Smooth muscle cell (in vitro differentiated cells): ENCODE results near the gene ERVMER34-1. TPM values are rescaled to one million over a fixed set of nuclear protein-coding genes. Genes with fewer than 3 reads are reported as not detected.

Experiments used
- DNase-seq: peaks from one replicate; lab custom pipeline; 2025; ENCODE audit not compliant: unreplicated experiment; lab: John Stamatoyannopoulos, UW
- H2AFZ ChIP-seq: fragments of 200-600 bp; sonication (generic); 2 replicates; pipeline ENCODE4 v1.6.0; 2016; ENCODE audit warnings: antibody characterized with exemption, low read depth, mild to moderate bottlenecking
- H3F3A ChIP-seq: fragments of 200-600 bp; sonication (generic); 2 replicates; pipeline ENCODE4 v1.6.0; 2017; ENCODE audit warnings: antibody characterized with exemption, low read depth
- H3K27ac ChIP-seq: fragments of 200-600 bp; sonication (generic); 2 replicates; pipeline ENCODE4 v1.5.1; 2016; ENCODE audit warnings: low read depth, mild to moderate bottlenecking
- H3K27me3 ChIP-seq: fragments of 200-600 bp; sonication (generic); 2 replicates; pipeline ENCODE4 v1.6.1; 2016; ENCODE audit warnings: low read depth, mild to moderate bottlenecking
- H3K36me3 ChIP-seq: fragments of 200-600 bp; sonication (generic); 2 replicates; pipeline ENCODE4 v1.5.1; 2016; ENCODE audit warnings: low read depth
- H3K4me1 ChIP-seq: fragments of 200-600 bp; sonication (generic); 2 replicates; pipeline ENCODE4 v1.5.1; 2016; ENCODE audit warnings: low read depth
- H3K4me2 ChIP-seq: fragments of 200-600 bp; sonication (generic); 2 replicates; pipeline ENCODE4 v1.6.0; 2016; ENCODE audit warnings: mild to moderate bottlenecking
- H3K4me3 ChIP-seq: fragments of 200-600 bp; sonication (generic); 2 replicates; pipeline ENCODE4 v1.5.1; 2016; ENCODE audit warnings: mild to moderate bottlenecking
- H3K79me2 ChIP-seq: fragments of 200-600 bp; sonication (generic); 2 replicates; pipeline ENCODE4 v1.6.0; 2016; ENCODE audit warnings: low read depth, mild to moderate bottlenecking
- H3K9ac ChIP-seq: fragments of 200-600 bp; sonication (generic); 2 replicates; pipeline ENCODE4 v1.6.0; 2016; ENCODE audit warnings: low read depth
- H3K9me3 ChIP-seq: fragments of 200-600 bp; sonication (generic); replicated peaks from 2 replicates; pipeline ENCODE4 v1.5.1; 2016; ENCODE audit warnings: low read depth
- H4K20me1 ChIP-seq: fragments of 200-600 bp; sonication (generic); 2 replicates; pipeline ENCODE4 v1.6.0; 2016; ENCODE audit warnings: low read depth
- CTCF ChIP-seq: fragments of 200-600 bp; sonication (generic); IDR thresholded peaks from 2 replicates; pipeline ENCODE4 v1.5.1; 2017; ENCODE audit warnings: borderline replicate concordance, mild to moderate bottlenecking, antibody characterized with exemption; ENCODE audit not compliant: insufficient read depth, poor library complexity, severe bottlenecking
- WGBS: methylation state at CpG from one replicate; pipeline ENCODE4 v1.1.7; 2016; ENCODE audit warnings: low lambda C conversion rate; 5-methylcytosine and 5-hydroxymethylcytosine counted together
- polyA plus RNA-seq: library from polyadenylated mRNA; unstranded; fragments of >200 nt; fragmentation: Nextera tagmentation; extraction: Ambion mirVana; gene quantifications from 2 replicates; pipeline ENCODE4 v1.2.1, GENCODE V29; 2016
- total RNA-seq: library from RNA; depleted of rRNA; stranded (reverse); fragments of >200 nt; gene quantifications from 2 replicates; pipeline ENCODE4 v1.2.3, GENCODE V29; 2014

ERVMER34-1 gene
- total and polyA plus RNA-seq, 2 experiments from 2014 or later, result 0.71 to 4.1 TPM

DNA sequence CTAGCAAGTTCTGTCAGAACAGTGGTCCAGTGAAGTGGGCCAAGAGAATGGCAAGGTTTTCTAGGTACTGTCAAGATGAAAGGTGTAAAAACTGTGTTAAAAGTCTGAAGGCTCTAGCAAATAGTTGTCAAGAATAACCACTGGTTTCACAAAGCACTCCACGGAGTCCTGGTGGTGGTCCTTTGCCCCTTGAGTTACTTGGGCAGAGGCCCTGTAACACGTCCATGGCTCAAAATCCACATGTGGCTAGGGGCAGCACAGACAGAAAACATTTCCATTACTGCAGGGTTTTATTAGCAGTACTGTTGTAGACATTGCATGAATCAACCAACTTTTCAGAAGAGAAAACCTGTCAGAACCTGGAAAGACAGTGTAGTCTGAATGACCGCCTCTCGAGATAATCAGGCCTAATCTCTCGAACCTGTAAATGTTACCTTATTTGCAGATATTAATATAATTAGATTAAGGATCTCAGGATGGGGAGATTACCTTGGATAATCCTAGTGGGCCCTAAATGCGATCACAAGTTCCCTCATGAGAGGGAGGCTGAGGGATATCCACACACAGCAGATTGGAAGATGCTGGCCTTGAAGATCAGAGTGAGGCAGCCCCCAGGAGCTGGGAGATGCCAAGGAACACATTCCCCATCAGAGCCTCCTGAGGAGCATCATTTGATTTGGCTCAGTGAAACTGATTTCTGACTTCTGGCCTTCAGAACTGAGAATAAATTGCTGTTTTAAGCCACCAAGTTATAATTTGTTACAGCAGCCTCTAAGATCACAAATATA, 34.7 kb downstream of the ERVMER34-1 start:
- Histone ChIP-seq H3K9ac (no peak overlapping the region), H3K36me3 (no peaks in the 10 kb centered on the region), H3K79me2 (peaks cover 16% of the 10 kb centered on the region), H3K4me2 (no peak overlapping the region), H3K9me3 (no peaks in the 10 kb centered on the region), H3K27ac (no peak overlapping the region), H3K27me3 (no peaks in the 10 kb centered on the region), H2AFZ (no peak overlapping the region), H3K4me1 (peaks cover 17% of the 10 kb centered on the region), H4K20me1 (peaks cover 25% of the 10 kb centered on the region), H3K4me3 (no peak overlapping the region), H3F3A (peaks cover 20% of the 10 kb centered on the region)
- no peak for DNase-seq
- TF ChIP-seq CTCF, result no peak
- 94% methylated on average over 6 of the region's 6 CpGs for WGBS

DNA sequence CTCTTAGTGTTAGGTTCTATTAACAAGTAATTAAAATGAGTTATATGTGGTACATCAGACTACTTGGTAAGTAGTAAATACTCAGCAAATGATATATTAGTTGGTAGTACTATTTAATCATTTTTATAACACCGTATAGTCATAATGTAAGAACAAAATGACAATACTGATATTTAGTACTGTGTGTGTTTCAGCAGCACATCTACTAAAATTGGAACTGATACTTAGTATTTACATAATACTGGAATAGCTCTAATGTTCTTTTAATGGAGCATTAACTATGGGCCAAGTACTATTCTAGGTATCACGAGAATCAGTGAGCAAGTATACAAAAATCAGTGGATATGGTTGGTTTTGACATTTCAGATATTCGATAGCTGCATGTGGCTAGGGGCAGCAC, 35.3 kb downstream of the ERVMER34-1 start:
- over 99% methylated on average over 3 of the region's 3 CpGs for WGBS
- Histone ChIP-seq H3K4me1 (peaks cover 17% of the 10 kb centered on the region), H2AFZ (no peak overlapping the region), H3K4me3 (no peak overlapping the region), H3K79me2 (peaks cover 16% of the 10 kb centered on the region), H3K9me3 (no peaks in the 10 kb centered on the region), H3F3A (peaks cover 20% of the 10 kb centered on the region), H4K20me1 (peaks cover 25% of the 10 kb centered on the region), H3K9ac (no peak overlapping the region), H3K4me2 (no peak overlapping the region), H3K36me3 (no peaks in the 10 kb centered on the region), H3K27ac (no peak overlapping the region), H3K27me3 (no peaks in the 10 kb centered on the region)
- TF ChIP-seq CTCF, result no peak
- DNase-seq, result no peak

DNA sequence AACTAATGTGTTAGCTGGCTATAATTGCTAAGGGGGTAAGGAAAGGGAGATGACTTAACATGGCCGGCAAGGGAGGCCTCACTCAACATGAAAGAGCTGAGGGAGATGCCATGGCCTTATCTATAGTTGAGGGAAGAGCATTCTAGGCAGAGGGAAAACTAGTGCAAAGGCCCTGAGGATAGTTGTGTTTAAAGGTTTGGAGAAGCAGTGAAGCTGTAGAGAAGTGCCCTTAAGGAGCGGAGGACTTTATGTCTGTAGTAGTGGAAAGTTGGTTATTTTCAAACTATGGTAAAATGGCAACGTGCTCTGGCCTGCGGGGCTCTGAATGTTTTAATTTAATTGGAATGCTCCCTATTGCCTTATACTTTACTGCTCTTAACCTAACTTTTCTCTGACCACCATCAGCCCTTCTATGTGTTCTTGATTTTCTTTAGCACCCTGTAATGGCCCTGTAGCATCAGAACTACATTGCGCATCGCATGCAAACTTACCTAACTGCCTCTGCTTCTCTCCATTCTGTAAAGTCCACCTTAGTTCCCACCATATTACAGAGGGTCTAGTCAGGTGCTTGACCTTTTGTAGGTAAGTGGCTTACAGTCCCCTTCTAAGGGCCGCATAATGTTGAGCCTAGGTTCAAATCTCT, 35.8 kb downstream of the ERVMER34-1 start:
- TF ChIP-seq CTCF, result no peak
- Histone ChIP-seq H3F3A (peaks cover 16% of the 10 kb centered on the region), H2AFZ (no peak overlapping the region), H4K20me1 (peaks cover 25% of the 10 kb centered on the region), H3K9me3 (no peaks in the 10 kb centered on the region), H3K79me2 (peaks cover 16% of the 10 kb centered on the region), H3K4me2 (peak overlapping the region; percentile 96), H3K4me1 (peaks cover 17% of the 10 kb centered on the region), H3K27ac (peak overlapping the region; percentile 16), H3K27me3 (no peaks in the 10 kb centered on the region), H3K9ac (no peak overlapping the region), H3K36me3 (no peaks in the 10 kb centered on the region), H3K4me3 (no peak overlapping the region)
- 95% methylated on average over 7 of the region's 7 CpGs for WGBS
- DNase-seq, result no peak
